Breast epithelium (tissue), 3 donors: ENCODE measurements around the gene MSL3B.

Experiments used
- POLR2A ChIP-seq: fragments of 450-650 bp; IDR thresholded peaks from one replicate; pipeline ENCODE4 v1.6.1; 2016; ENCODE audit warnings: antibody characterized with exemption, mild to moderate bottlenecking, moderate library complexity
- TF ChIP-seq, protein P1 (sequence below), 3 donors: fragments of 450-650 bp; IDR thresholded peaks; one replicate each; pipeline ENCODE4 v1.5.1; 2016 to 2017; ENCODE audit warnings: antibody characterized with exemption in 3 of 3, mild to moderate bottlenecking in 3 of 3, moderate library complexity in 3 of 3

DNA sequence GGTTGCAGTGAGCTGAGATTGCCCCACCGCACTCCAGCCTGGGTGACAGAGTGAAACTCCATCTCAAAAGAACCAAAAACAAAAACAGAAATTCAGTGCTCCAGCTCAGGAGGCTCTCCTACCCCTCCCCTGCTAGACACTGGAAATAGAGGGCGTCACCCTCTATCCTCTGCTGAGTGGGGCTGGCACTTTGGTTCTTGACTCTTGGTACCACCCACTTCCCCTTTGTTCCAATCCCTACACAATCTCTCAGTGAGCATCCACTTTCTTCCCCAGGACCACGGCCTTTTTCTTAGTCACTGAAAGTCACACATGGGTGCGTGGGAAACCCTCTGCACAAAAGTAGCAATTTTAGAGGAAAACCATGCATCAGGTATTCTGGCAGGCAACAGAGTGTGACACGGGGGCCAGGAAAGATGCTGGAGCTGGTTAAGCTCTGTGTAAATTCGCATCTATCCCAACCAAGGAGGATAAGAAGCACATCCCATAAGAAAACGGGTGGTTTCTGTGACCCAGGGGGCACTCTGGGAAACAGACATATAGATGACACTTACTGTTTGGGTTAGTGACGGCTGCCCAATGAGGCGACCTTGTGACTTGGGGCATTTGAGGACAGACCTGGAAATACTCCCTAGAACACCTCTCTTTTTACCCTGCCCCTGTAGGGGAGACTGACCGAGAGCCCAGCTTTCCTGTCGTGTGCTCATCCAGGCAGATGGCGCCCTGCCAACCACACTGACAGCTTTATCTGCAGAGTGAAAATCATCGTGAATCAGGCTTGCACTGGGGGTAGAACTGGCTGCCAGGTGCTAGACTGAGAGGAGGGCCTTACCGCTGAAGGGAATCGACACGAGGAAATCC, 21.6 kb downstream of the MSL3B start:
- TF ChIP-seq, protein P1, sequence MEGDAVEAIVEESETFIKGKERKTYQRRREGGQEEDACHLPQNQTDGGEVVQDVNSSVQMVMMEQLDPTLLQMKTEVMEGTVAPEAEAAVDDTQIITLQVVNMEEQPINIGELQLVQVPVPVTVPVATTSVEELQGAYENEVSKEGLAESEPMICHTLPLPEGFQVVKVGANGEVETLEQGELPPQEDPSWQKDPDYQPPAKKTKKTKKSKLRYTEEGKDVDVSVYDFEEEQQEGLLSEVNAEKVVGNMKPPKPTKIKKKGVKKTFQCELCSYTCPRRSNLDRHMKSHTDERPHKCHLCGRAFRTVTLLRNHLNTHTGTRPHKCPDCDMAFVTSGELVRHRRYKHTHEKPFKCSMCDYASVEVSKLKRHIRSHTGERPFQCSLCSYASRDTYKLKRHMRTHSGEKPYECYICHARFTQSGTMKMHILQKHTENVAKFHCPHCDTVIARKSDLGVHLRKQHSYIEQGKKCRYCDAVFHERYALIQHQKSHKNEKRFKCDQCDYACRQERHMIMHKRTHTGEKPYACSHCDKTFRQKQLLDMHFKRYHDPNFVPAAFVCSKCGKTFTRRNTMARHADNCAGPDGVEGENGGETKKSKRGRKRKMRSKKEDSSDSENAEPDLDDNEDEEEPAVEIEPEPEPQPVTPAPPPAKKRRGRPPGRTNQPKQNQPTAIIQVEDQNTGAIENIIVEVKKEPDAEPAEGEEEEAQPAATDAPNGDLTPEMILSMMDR (IDR thresholded peaks at IDR 0.05) = no peak
- TF ChIP-seq POLR2A = no peak
